Smooth muscle cell (in vitro differentiated cells): ENCODE data around the gene PRR19. TPM values are rescaled to one million over a fixed set of nuclear protein-coding genes. Genes with fewer than 3 reads are reported as not detected.
"Not testable (repeated sequence)": the region's sequence is repeated elsewhere in the genome, so short reads cannot be mapped to it uniquely, and the experiment has no call there.

Experiments used
- DNase-seq: peaks from one replicate; lab custom pipeline; 2025; ENCODE audit not compliant: unreplicated experiment; lab: John Stamatoyannopoulos, UW
- H2AFZ ChIP-seq: fragments of 200-600 bp; sonication (generic); 2 replicates; pipeline ENCODE4 v1.6.0; 2016; ENCODE audit warnings: antibody characterized with exemption, low read depth, mild to moderate bottlenecking
- H3F3A ChIP-seq: fragments of 200-600 bp; sonication (generic); 2 replicates; pipeline ENCODE4 v1.6.0; 2017; ENCODE audit warnings: antibody characterized with exemption, low read depth
- H3K27ac ChIP-seq: fragments of 200-600 bp; sonication (generic); 2 replicates; pipeline ENCODE4 v1.5.1; 2016; ENCODE audit warnings: low read depth, mild to moderate bottlenecking
- H3K27me3 ChIP-seq: fragments of 200-600 bp; sonication (generic); 2 replicates; pipeline ENCODE4 v1.6.1; 2016; ENCODE audit warnings: low read depth, mild to moderate bottlenecking
- H3K36me3 ChIP-seq: fragments of 200-600 bp; sonication (generic); 2 replicates; pipeline ENCODE4 v1.5.1; 2016; ENCODE audit warnings: low read depth
- H3K4me1 ChIP-seq: fragments of 200-600 bp; sonication (generic); 2 replicates; pipeline ENCODE4 v1.5.1; 2016; ENCODE audit warnings: low read depth
- H3K4me2 ChIP-seq: fragments of 200-600 bp; sonication (generic); 2 replicates; pipeline ENCODE4 v1.6.0; 2016; ENCODE audit warnings: mild to moderate bottlenecking
- H3K4me3 ChIP-seq: fragments of 200-600 bp; sonication (generic); 2 replicates; pipeline ENCODE4 v1.5.1; 2016; ENCODE audit warnings: mild to moderate bottlenecking
- H3K79me2 ChIP-seq: fragments of 200-600 bp; sonication (generic); 2 replicates; pipeline ENCODE4 v1.6.0; 2016; ENCODE audit warnings: low read depth, mild to moderate bottlenecking
- H3K9ac ChIP-seq: fragments of 200-600 bp; sonication (generic); 2 replicates; pipeline ENCODE4 v1.6.0; 2016; ENCODE audit warnings: low read depth
- H3K9me3 ChIP-seq: fragments of 200-600 bp; sonication (generic); replicated peaks from 2 replicates; pipeline ENCODE4 v1.5.1; 2016; ENCODE audit warnings: low read depth
- H4K20me1 ChIP-seq: fragments of 200-600 bp; sonication (generic); 2 replicates; pipeline ENCODE4 v1.6.0; 2016; ENCODE audit warnings: low read depth
- CTCF ChIP-seq: fragments of 200-600 bp; sonication (generic); IDR thresholded peaks from 2 replicates; pipeline ENCODE4 v1.5.1; 2017; ENCODE audit warnings: borderline replicate concordance, mild to moderate bottlenecking, antibody characterized with exemption; ENCODE audit not compliant: insufficient read depth, poor library complexity, severe bottlenecking
- WGBS: methylation state at CpG from one replicate; pipeline ENCODE4 v1.1.7; 2016; ENCODE audit warnings: low lambda C conversion rate; 5-methylcytosine and 5-hydroxymethylcytosine counted together
- polyA plus RNA-seq: library from polyadenylated mRNA; unstranded; fragments of >200 nt; fragmentation: Nextera tagmentation; extraction: Ambion mirVana; gene quantifications from 2 replicates; pipeline ENCODE4 v1.2.1, GENCODE V29; 2016
- total RNA-seq: library from RNA; depleted of rRNA; stranded (reverse); fragments of >200 nt; gene quantifications from 2 replicates; pipeline ENCODE4 v1.2.3, GENCODE V29; 2014

Gene PRR19
- total and polyA plus RNA-seq, 2 experiments from 2014 or later = 0.45 to 0.73 TPM

- H3K27me3 ChIP-seq = no peaks in the 10 kb centered on the region
- DNase-seq = no peak
- peaks cover 5% of the 10 kb centered on the region for H3K4me1 ChIP-seq
- H3F3A ChIP-seq = no peaks in the 10 kb centered on the region
- no peaks in the 10 kb centered on the region for H3K36me3 ChIP-seq
- H2AFZ ChIP-seq = no peak overlapping the region
- peaks cover 46% of the 10 kb centered on the region for H3K79me2 ChIP-seq
- no peak overlapping the region for H3K9ac ChIP-seq
- no peak overlapping the region for H3K4me3 ChIP-seq
- TF ChIP-seq CTCF = no peak
- no peak overlapping the region for H3K4me2 ChIP-seq
- whole genome bisulfite sequencing = 72% methylated on average over 2 of the region's 2 CpGs
- H4K20me1 ChIP-seq = peaks cover 50% of the 10 kb centered on the region
- no peak overlapping the region for H3K27ac ChIP-seq
- no peaks in the 10 kb centered on the region for H3K9me3 ChIP-seq
Observed at GRCh38 chr19:42330241-42330711, 28.3 kb downstream of the PRR19 start.

GRCh38 chr19:42331333-42331732 is 29.4 kb downstream of the PRR19 start:
- not testable (repeated sequence) for H3K9ac ChIP-seq, H3K27me3 ChIP-seq, H3F3A ChIP-seq, H3K4me3 ChIP-seq, H3K36me3 ChIP-seq, H2AFZ ChIP-seq, DNase-seq, H3K27ac ChIP-seq, H3K4me2 ChIP-seq, H3K9me3 ChIP-seq, H3K4me1 ChIP-seq
- Histone ChIP-seq H4K20me1 (peaks cover 50% of the 10 kb centered on the region), H3K79me2 (peaks cover 38% of the 10 kb centered on the region)
- WGBS = 87% methylated on average over 3 of the region's 3 CpGs

- Histone ChIP-seq H3K27me3 (no peaks in the 10 kb centered on the region), H3K36me3 (no peaks in the 10 kb centered on the region), H3K27ac (no peak overlapping the region), H3F3A (no peaks in the 10 kb centered on the region), H3K4me2 (no peak overlapping the region), H2AFZ (no peak overlapping the region), H4K20me1 (peaks cover 42% of the 10 kb centered on the region), H3K4me1 (no peaks in the 10 kb centered on the region), H3K79me2 (peaks cover 31% of the 10 kb centered on the region), H3K4me3 (no peak overlapping the region), H3K9me3 (no peaks in the 10 kb centered on the region), H3K9ac (no peak overlapping the region)
- DNase-seq = no peak
- no peak for TF ChIP-seq CTCF
- WGBS = 99% methylated on average over 6 of the region's 6 CpGs
Observed at GRCh38 chr19:42332059-42332458, 30.1 kb downstream of the PRR19 start.

DNA sequence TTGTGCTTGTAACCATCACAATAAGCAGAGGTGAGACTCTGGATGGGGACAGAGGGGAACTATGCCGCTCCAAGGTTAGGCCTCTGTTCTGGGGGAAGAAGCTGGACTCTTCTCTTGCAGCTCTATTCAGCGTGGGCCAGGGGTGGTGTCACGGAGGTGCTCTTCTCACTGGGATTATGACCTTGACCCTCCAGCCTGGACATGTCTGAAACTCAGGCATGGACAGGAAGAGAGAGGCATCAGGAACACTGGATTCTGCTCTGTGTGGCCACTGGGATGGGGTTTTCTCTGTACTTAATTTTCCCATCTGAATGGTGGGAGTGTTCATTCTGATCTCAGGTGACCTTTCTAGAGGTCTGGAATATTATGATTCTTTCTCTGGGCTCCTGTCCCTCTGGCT is 31.1 kb downstream of the PRR19 start:
- H3K27ac ChIP-seq = no peak overlapping the region
- H3K79me2 ChIP-seq = peaks cover 21% of the 10 kb centered on the region
- H3K9me3 ChIP-seq = no peaks in the 10 kb centered on the region
- DNase-seq = no peak
- H3F3A ChIP-seq = no peaks in the 10 kb centered on the region
- peaks cover 34% of the 10 kb centered on the region for H4K20me1 ChIP-seq
- H3K36me3 ChIP-seq = no peaks in the 10 kb centered on the region
- H3K4me1 ChIP-seq = no peaks in the 10 kb centered on the region
- H3K4me2 ChIP-seq = no peak overlapping the region
- H3K9ac ChIP-seq = no peak overlapping the region
- H3K27me3 ChIP-seq = no peaks in the 10 kb centered on the region
- no peak overlapping the region for H3K4me3 ChIP-seq
- H2AFZ ChIP-seq = no peak overlapping the region
- no peak for TF ChIP-seq CTCF
- 100% methylated on average over 3 of the region's 3 CpGs for WGBS
